Body of pancreas (tissue), 4 donors: ENCODE data around the gene TUBGCP6. TPM values are rescaled to one million over a fixed set of nuclear protein-coding genes. Genes with fewer than 3 reads are reported as not detected.

Experiments
- ATAC-seq: fragments of 150-250 bp; one replicate; pipeline ENCODE4 v1.9.1; 2016
- DNase-seq, 4 donors: peaks; one replicate each; pipeline ENCODE4 v3.0.0-alpha.2; 2019
- H3K27ac ChIP-seq, 4 donors: fragments of 200-600 bp; sonication (generic); 1 replicate in 3 of 4; 2 replicates in 1 of 4; pipeline versions ENCODE4 v1.5.1 to v1.6.1; 2016 to 2019; ENCODE audit warnings: mild to moderate bottlenecking in 1 of 4, mixed read lengths in 1 of 4, moderate library complexity in 1 of 4
- H3K27me3 ChIP-seq, 2 donors: fragments of 200-600 bp; sonication (generic); one replicate each; pipeline ENCODE4 v1.6.0; 2016; ENCODE audit warnings: mild to moderate bottlenecking in 1 of 2
- H3K36me3 ChIP-seq, 2 donors: fragments of 200-600 bp; sonication (generic); replicated peaks in 1 of 2; 2 replicates each; pipeline ENCODE4 v1.5.1; 2016; ENCODE audit warnings: low read depth in 2 of 2; ENCODE audit not compliant: insufficient read depth in 1 of 2
- H3K4me1 ChIP-seq: fragments of 200-600 bp; sonication (generic); one replicate; pipeline ENCODE4 v1.6.0; 2016
- H3K4me3 ChIP-seq, 2 donors: fragments of 200-600 bp; sonication (generic); 1 replicate in 1 of 2; 2 replicates in 1 of 2; pipeline ENCODE4 v1.5.1; 2016 to 2019
- H3K9me3 ChIP-seq, 3 donors: fragments of 200-600 bp; sonication (generic); 1 replicate in 2 of 3; 2 replicates in 1 of 3; pipeline ENCODE4 v1.5.1; 2016
- POLR2A ChIP-seq, 3 donors: fragments of 450-650 bp; IDR thresholded peaks; one replicate each; pipeline ENCODE4 v1.6.1; 2016; ENCODE audit warnings: antibody characterized with exemption in 3 of 3, mild to moderate bottlenecking in 2 of 3
- WGBS, 2 donors: methylation state at CpG; one replicate each; pipeline ENCODE4 v1.1.5; 2017; 5-methylcytosine and 5-hydroxymethylcytosine counted together
- intact Hi-C: fragments of 100-400 bp; cut with DNase I; formaldehyde crosslinking; loops from one replicate; pipeline ENCODE4 v1.15.1; 2023
- total RNA-seq, 2 donors: library from RNA; depleted of rRNA; stranded (reverse); fragments of >200 nt; gene quantifications; one replicate each; pipeline ENCODE4 v1.1.0, GENCODE V29; 2016
- TF ChIP-seq, protein P1 (sequence below), 7 experiments: fragments of 450-650 bp in 4 of 7; fragments of 200-600 bp in 3 of 7; sonication (generic) in 3 of 7; IDR thresholded peaks; one replicate each; pipeline ENCODE4 v1.5.1; 2016 to 2019; ENCODE audit warnings: antibody characterized with exemption in 7 of 7

TUBGCP6 gene
- total RNA-seq, 2 donors from 2014 or later = 61.2 to 121 TPM

DNA sequence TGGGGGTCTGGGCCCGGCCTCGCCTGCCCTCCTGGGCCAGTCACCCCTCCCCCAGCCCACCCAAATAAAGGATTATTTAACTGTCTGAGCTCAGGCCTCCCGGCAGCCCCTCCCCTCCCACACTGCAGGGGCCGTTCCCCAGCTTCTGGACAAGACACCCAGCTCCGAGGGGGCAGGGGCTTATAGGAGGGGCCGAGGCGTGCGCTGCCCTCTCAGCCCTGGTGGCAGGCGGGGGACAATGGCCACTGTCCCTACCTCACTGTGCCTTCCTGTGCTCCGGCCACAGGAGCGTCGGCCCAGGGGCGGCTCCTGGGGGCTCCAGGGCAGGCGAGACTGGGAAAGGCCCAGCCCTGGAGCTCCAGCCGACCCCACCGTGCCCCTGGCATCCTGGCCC lies 46.2 kb downstream of the TUBGCP6 start:
- peaks cover 0 to 8% of the 10 kb centered on the region in 2 donors for H3K36me3 ChIP-seq
- intact Hi-C loops = no loop called here

DNA sequence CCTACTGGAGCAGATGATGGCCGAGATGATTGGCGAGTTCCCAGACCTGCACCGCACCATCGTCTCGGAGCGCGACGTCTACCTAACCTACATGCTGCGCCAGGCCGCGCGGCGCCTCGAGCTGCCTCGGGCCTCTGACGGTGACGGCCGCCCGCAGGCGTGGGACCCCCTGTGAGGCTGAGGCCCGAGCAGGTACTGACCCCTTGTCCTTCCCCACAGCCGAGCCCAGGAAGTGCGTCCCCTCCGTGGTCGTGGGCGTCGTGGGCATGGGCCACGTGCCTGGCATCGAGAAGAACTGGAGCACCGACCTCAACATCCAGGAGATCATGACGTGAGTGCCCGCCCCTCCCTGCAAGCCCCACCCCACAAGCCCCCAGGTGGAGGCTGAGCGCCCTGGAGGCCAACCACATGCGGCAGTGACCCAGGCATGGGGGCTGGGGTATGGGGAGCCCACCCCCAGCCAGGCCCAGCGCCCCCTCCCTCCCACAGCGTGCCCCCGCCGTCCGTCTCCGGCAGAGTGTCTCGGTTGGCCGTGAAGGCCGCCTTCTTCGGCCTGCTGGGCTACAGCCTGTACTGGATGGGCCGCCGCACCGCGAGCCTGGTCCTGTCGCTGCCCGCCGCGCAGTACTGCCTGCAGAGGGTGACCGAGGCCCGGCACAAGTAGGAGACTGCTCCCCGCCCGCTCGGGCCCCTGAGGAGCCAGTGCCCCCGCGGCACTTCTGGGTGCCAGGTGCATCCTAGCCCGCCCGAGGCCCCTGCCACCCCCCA lies 46.8 kb downstream of the TUBGCP6 start:
- no peak overlapping the region for H3K4me3 ChIP-seq
- H3K36me3 ChIP-seq = peaks cover 0 to 6% of the 10 kb centered on the region in 2 donors
- peaks cover 39% of the 10 kb centered on the region for H3K4me1 ChIP-seq
- TF ChIP-seq, protein P1, sequence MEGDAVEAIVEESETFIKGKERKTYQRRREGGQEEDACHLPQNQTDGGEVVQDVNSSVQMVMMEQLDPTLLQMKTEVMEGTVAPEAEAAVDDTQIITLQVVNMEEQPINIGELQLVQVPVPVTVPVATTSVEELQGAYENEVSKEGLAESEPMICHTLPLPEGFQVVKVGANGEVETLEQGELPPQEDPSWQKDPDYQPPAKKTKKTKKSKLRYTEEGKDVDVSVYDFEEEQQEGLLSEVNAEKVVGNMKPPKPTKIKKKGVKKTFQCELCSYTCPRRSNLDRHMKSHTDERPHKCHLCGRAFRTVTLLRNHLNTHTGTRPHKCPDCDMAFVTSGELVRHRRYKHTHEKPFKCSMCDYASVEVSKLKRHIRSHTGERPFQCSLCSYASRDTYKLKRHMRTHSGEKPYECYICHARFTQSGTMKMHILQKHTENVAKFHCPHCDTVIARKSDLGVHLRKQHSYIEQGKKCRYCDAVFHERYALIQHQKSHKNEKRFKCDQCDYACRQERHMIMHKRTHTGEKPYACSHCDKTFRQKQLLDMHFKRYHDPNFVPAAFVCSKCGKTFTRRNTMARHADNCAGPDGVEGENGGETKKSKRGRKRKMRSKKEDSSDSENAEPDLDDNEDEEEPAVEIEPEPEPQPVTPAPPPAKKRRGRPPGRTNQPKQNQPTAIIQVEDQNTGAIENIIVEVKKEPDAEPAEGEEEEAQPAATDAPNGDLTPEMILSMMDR (IDR thresholded peaks at IDR 0.05) = no peak
- no peak for TF ChIP-seq POLR2A (IDR thresholded peaks at IDR 0.05)
- 93 to 94% methylated on average over 15 to 40 of the region's 61 CpGs for WGBS, 2 donors
- ATAC-seq (no peak), DNase-seq (no peak)
- intact Hi-C loops = no loop called here
- H3K9me3 ChIP-seq = no peaks in the 10 kb centered on the region
- H3K27me3 ChIP-seq = no peaks in the 10 kb centered on the region
- H3K27ac ChIP-seq = no peak overlapping the region

More for the DNA sequence above, 46.2 kb downstream of the TUBGCP6 start:
- no peak for DNase-seq
- no peak for TF ChIP-seq POLR2A (IDR thresholded peaks at IDR 0.05)
- TF ChIP-seq, protein P1 (IDR thresholded peaks at IDR 0.05) = no peak
- ATAC-seq = no peak
- H3K27me3 ChIP-seq = no peaks in the 10 kb centered on the region
- no peaks in the 10 kb centered on the region for H3K9me3 ChIP-seq
- H3K27ac ChIP-seq = no peak overlapping the region
- H3K4me1 ChIP-seq = peaks cover 33% of the 10 kb centered on the region
- WGBS, 2 donors = 80 to 81% methylated on average over 5 to 16 of the region's 16 CpGs
- no peak overlapping the region for H3K4me3 ChIP-seq

DNA sequence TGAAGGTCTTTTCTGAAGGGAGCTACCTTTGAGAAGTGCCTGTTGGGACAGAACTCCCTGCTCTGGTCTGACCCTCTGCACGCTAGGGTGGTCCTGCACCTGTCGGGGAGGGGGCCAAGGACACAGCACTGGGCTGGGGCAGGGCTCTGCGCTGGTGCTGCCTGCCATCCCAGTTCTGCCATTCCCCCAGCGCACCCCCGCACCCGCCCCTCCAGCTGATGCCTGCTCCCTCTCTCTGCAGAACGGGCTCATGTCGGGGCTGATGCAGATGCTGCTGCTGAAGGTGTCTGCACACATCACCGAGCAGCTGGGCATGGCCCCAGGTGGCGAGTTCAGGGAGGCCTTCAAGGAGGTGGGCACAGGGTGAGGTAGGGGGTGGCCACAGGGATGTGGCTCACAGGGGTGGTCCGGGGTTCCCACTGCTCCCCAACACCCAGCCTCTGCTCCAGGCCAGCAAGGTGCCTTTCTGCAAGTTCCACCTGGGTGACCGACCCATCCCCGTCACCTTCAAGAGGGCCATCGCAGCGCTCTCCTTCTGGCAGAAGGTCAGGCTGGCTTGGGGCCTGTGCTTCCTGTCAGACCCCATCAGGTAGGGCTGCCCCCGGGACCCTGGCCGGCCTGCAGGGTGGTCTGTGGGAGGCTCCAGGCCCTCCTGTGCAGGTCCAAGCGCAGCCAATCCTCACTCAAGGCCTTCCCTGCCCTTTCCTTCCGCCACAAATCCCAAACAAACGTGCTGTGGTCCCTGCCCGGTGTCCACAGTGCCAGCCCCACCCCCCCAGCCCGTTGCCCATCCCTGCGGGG lies 47.6 kb downstream of the TUBGCP6 start:
- no peaks in the 10 kb centered on the region for H3K27me3 ChIP-seq
- no peak overlapping the region for H3K4me3 ChIP-seq
- 85 to 86% methylated on average over 15 to 23 of the region's 23 CpGs for WGBS, 2 donors
- peak in 1 of 4 donors; percentile 13 for DNase-seq
- peaks cover 0 to 6% of the 10 kb centered on the region in 2 donors for H3K36me3 ChIP-seq
- intact Hi-C loops = no loop called here
- no peak overlapping the region for H3K27ac ChIP-seq
- peaks cover 40% of the 10 kb centered on the region for H3K4me1 ChIP-seq
- ATAC-seq = no peak
- H3K9me3 ChIP-seq = no peaks in the 10 kb centered on the region
- TF ChIP-seq, protein P1 (IDR thresholded peaks at IDR 0.05) = no peak
- TF ChIP-seq POLR2A (IDR thresholded peaks at IDR 0.05) = no peak

DNA sequence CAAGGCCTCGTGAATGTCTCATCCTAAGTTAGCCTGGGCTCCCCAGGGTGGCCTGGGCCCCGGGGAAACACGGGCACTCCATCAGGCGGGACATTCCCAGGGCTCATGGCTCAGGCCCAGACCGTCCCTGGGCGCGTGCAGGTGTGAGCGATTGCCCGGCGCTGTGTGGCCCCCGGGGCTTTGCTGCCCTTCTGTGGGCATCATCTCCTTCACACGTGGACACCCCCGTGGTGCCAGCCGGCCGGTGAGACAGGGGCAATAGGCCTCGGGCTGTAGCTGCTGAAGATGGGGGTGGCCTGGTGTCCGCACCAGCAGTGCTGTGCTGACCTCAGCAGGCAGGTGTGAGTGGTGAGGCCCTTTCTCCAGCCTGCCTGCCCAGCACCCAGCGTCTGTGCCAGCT lies 48.6 kb downstream of the TUBGCP6 start:
- intact Hi-C loops = no loop called here
- no peaks in the 10 kb centered on the region for H3K9me3 ChIP-seq
- 85% methylated on average over 18 of the region's 18 CpGs; no CpG with 5 or more reads in 1 of the 2 donors for WGBS, 2 donors
- no peaks in the 10 kb centered on the region for H3K27me3 ChIP-seq
- ATAC-seq (no peak), DNase-seq (no peak)
- peaks cover 40% of the 10 kb centered on the region for H3K4me1 ChIP-seq
- H3K36me3 ChIP-seq = peaks cover 0 to 6% of the 10 kb centered on the region in 2 donors
- H3K4me3 ChIP-seq = no peak overlapping the region
- TF ChIP-seq POLR2A (IDR thresholded peaks at IDR 0.05) = no peak
- TF ChIP-seq, protein P1 (IDR thresholded peaks at IDR 0.05) = no peak
- no peak overlapping the region for H3K27ac ChIP-seq
